PC-3 (cell line): ENCODE measurements around the gene CHID1. TPM values are rescaled to one million over a fixed set of nuclear protein-coding genes. Genes with fewer than 3 reads are reported as not detected.
A peak's percentile ranks its signal among the peaks of the same experiment; 100 is the strongest.

Experiments used
- ATAC-seq: fragments of 200-7000 bp; cut with Tn5 transposase; 2 replicates; pipeline ENCODE4 v1.9.1; 2020; ENCODE audit warnings: mild to moderate bottlenecking, moderate library complexity
- BruUV-seq: library from RNA; stranded (reverse); fragments of 400-500 nt; replicated peaks from 2 replicates; lab custom pipeline; 2021; lab: Mats Ljungman, UMichigan
- CTCF ChIA-PET: fragments of 300-600 bp; sonication (Branson Sonifier 250); formaldehyde crosslinking; loops from one replicate; lab custom pipeline; 2022; ENCODE audit warnings: antibody characterized with exemption; lab: Charles Lee
- POLR2A ChIA-PET: fragments of 300-600 bp; sonication (Branson Sonifier 250); formaldehyde crosslinking; loops from one replicate; lab custom pipeline; 2022; ENCODE audit warnings: antibody characterized with exemption; ENCODE audit not compliant: unreplicated experiment; lab: Charles Lee
- DNase-seq: peaks from one replicate; pipeline ENCODE4 v3.0.0-alpha.2; 2015
- H2AFZ ChIP-seq: fragments of 300-600 bp; sonication (generic); 2 replicates; pipeline ENCODE4 v1.6.0; 2016; ENCODE audit warnings: antibody characterized with exemption, low read length
- H3F3A ChIP-seq: fragments of 300-600 bp; sonication (generic); one replicate; pipeline ENCODE4 v1.6.0; 2017; ENCODE audit warnings: antibody characterized with exemption, low read length, control low read depth, mild to moderate bottlenecking; ENCODE audit not compliant: unreplicated experiment
- H3K27ac ChIP-seq: fragments of 300-600 bp; sonication (generic); 2 replicates; pipeline ENCODE4 v1.5.1; 2016; ENCODE audit warnings: mild to moderate bottlenecking, low read length
- H3K27me3 ChIP-seq: fragments of 300-600 bp; sonication (generic); 2 replicates; pipeline ENCODE4 v1.6.1; 2016; ENCODE audit warnings: low read length, mixed read lengths
- H3K36me3 ChIP-seq: fragments of 300-600 bp; sonication (generic); 2 replicates; pipeline ENCODE4 v1.6.1; 2016; ENCODE audit warnings: low read depth, mixed run types, low read length, mixed read lengths
- H3K4me1 ChIP-seq: fragments of 300-600 bp; sonication (generic); 2 replicates; pipeline ENCODE4 v1.5.1; 2016; ENCODE audit warnings: low read length; ENCODE audit not compliant: insufficient read depth
- H3K4me2 ChIP-seq: fragments of 300-600 bp; sonication (generic); 2 replicates; pipeline ENCODE4 v1.6.0; 2016; ENCODE audit warnings: low read length
- H3K4me3 ChIP-seq: fragments of 300-600 bp; sonication (generic); 2 replicates; pipeline ENCODE4 v1.5.1; 2016; ENCODE audit warnings: mild to moderate bottlenecking, low read length, mixed read lengths
- H3K79me2 ChIP-seq: fragments of 300-600 bp; sonication (generic); 2 replicates; pipeline ENCODE4 v1.6.1; 2017; ENCODE audit warnings: low read length, mixed read lengths
- H3K9ac ChIP-seq: fragments of 300-600 bp; sonication (generic); 2 replicates; pipeline ENCODE4 v1.6.0; 2016; ENCODE audit warnings: mild to moderate bottlenecking, low read length
- H3K9me2 ChIP-seq: fragments of 300-600 bp; sonication (generic); replicated peaks from 2 replicates; pipeline ENCODE4 v1.6.1; 2016; ENCODE audit warnings: mixed run types, low read length, mixed read lengths
- H3K9me3 ChIP-seq: fragments of 300-600 bp; sonication (generic); 2 replicates; pipeline ENCODE4 v1.6.1; 2016; ENCODE audit warnings: low read length, mixed read lengths
- H4K20me1 ChIP-seq: fragments of 300-600 bp; sonication (generic); 2 replicates; pipeline ENCODE4 v1.6.1; 2016; ENCODE audit warnings: low read length, mixed read lengths
- CTCF ChIP-seq: fragments of 300-600 bp; sonication (generic); conservative IDR thresholded peaks from 2 replicates; pipeline ENCODE4 v1.5.1; 2017; ENCODE audit warnings: antibody characterized with exemption, low read depth, mild to moderate bottlenecking, low read length
- EZH2 ChIP-seq: fragments of 300-600 bp; sonication (generic); IDR thresholded peaks from one replicate; pipeline ENCODE4 v1.6.1; 2017; ENCODE audit warnings: antibody characterized with exemption, mild to moderate bottlenecking, low read length; ENCODE audit not compliant: unreplicated experiment
- EZH2phosphoT487 ChIP-seq: fragments of 300-600 bp; sonication (generic); IDR thresholded peaks from 2 replicates; pipeline ENCODE4 v1.6.1; 2018; ENCODE audit warnings: mild to moderate bottlenecking, antibody characterized with exemption, low read length, borderline replicate concordance
- intact Hi-C: fragments of 100-400 bp; cut with micrococcal nuclease; formaldehyde crosslinking; loops from 2 replicates; pipeline ENCODE4 v1.9.0; 2023
- total RNA-seq: library from RNA; depleted of rRNA; stranded (reverse); fragments of >200 nt; gene quantifications from 2 replicates; pipeline ENCODE4 v1.2.3, GENCODE V29; 2014

Gene CHID1
- total RNA-seq, 1 experiment from 2014 or later: 70.2 TPM

- peak; percentile 47 for DNase-seq
- Histone ChIP-seq H3K9me2 (no peaks in the 10 kb centered on the region), H3K9ac (peak overlapping the region; percentile 80), H3K27me3 (no peaks in the 10 kb centered on the region), H3K9me3 (no peaks in the 10 kb centered on the region), H3K4me2 (peak overlapping the region; percentile 94), H3K79me2 (peaks cover 53% of the 10 kb centered on the region), H4K20me1 (peaks cover 12% of the 10 kb centered on the region), H3F3A (no peaks in the 10 kb centered on the region), H3K36me3 (no peaks in the 10 kb centered on the region; the same call in 1 of the 2 replicates), H3K27ac (peak overlapping the region; percentile 11; the same call in 1 of the 2 replicates), H2AFZ (peak overlapping the region; percentile 38), H3K4me1 (peaks cover 8% of the 10 kb centered on the region), H3K4me3 (peak overlapping the region; percentile 83)
- ChIA-PET POLR2A (no interaction called here), CTCF (no interaction called here)
- intact Hi-C loops: no loop called here
- TF ChIP-seq CTCF: no peak
- TF ChIP-seq EZH2phosphoT487: no peak
- TF ChIP-seq EZH2: no peak
- BruUV-seq: TSS peak; percentile 33
- ATAC-seq: peak; percentile 78
Observed at GRCh38 chr11:926341-926916, 15.8 kb upstream of the CHID1 start.

DNA sequence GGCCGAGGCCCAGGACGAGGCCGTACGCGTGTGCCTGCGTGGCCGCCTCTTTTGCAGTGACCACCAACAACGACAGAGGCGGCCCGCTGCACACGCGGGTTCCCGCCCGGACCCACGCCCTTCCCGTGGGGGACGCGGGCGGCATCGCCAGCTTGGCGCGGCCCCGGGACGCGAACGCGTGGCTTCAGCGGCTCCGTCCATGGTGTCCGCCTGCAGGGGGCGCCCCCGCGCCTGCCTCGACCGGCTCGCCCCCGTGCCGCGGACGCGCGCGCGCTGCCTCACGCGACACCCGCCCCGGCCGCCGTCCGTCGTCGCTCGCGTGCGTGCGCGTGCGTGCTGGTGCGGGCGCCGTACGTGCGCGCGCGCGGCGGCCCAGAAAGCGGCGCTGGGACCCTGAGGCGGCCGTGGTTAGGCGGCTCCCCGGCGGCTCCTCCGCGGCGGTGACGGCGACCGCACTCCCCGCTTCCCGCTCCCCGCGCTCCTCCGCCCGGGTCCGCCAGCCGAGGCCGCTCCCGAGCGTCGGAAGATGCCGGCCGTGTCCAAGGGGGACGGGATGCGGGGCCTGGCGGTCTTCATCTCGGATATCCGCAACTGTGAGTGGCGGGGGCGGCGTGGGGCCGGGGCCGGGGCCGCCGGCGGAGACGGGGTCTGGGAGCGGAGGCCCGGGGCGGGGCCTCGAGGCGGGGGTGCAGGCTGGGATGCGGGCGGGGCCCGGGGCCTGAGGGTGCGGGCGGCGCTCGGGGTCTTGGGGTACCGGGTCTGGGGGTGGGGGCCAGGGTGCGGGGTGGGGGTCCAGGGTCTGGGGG, 15.1 kb upstream of the CHID1 start, which contains the start of gene AP2A2:
TSS of gene AP2A2 (plus strand) at position 375 of the 806 bp plus-strand sequence. CDS start at position 527, 152 bp downstream.
- Histone ChIP-seq H4K20me1 (peaks cover 12% of the 10 kb centered on the region), H3K4me3 (peak within 1 kb of the TSS; percentile 83), H3K27me3 (no peaks in the 10 kb centered on the region), H3K4me2 (peak within 1 kb of the TSS; percentile 94), H2AFZ (peak within 1 kb of the TSS; percentile 38), H3K27ac (peak within 1 kb of the TSS; percentile 11; the same call in 1 of the 2 replicates), H3K9me3 (no peaks in the 10 kb centered on the region), H3K36me3 (no peaks in the 10 kb centered on the region; the same call in 1 of the 2 replicates), H3K9ac (peak within 1 kb of the TSS; percentile 80), H3K9me2 (no peaks in the 10 kb centered on the region), H3K4me1 (peaks cover 8% of the 10 kb centered on the region), H3K79me2 (peaks cover 46% of the 10 kb centered on the region), H3F3A (no peaks in the 10 kb centered on the region)
- DNase-seq (peak; percentile 90), ATAC-seq (peak; percentile 75)
- TF ChIP-seq EZH2phosphoT487 (no peak), CTCF (peak; percentile 51; the same call in 1 of the 2 replicates)
- ChIA-PET POLR2A (no interaction called here), CTCF (no interaction called here)
- no TSS peak for BruUV-seq
- intact Hi-C loops: no loop called here
